Mesothelial cell of epicardium (in vitro differentiated cells): Measurements from ENCODE around the gene DLK1. TPM values are rescaled to one million over a fixed set of nuclear protein-coding genes. Genes with fewer than 3 reads are reported as not detected.

Experiments
- DNase-seq, 2 experiments: peaks; one replicate each; pipeline ENCODE4 v3.0.0; 2021; ENCODE audit warnings: low spot score in 2 of 2; ENCODE audit not compliant: unreplicated experiment in 2 of 2
- H3K27ac Mint-ChIP-seq: 2 replicates; pipeline ENCODE4 v1.8.0; 2021; ENCODE audit warnings: mixed read lengths
- H3K27me3 Mint-ChIP-seq: 2 replicates; pipeline ENCODE4 v1.8.0; 2021; ENCODE audit warnings: low read depth, mixed read lengths
- H3K36me3 Mint-ChIP-seq: 2 replicates; pipeline ENCODE4 v1.8.0; 2021; ENCODE audit warnings: mixed read lengths
- H3K4me1 Mint-ChIP-seq: 2 replicates; pipeline ENCODE4 v1.8.0; 2021; ENCODE audit warnings: mixed read lengths
- H3K4me3 Mint-ChIP-seq: 2 replicates; pipeline ENCODE4 v1.8.0; 2021; ENCODE audit warnings: mild to moderate bottlenecking, moderate library complexity, mixed read lengths
- H3K9me3 Mint-ChIP-seq: 2 replicates; pipeline ENCODE4 v1.8.0; 2021; ENCODE audit warnings: mixed read lengths
- total RNA-seq: library from RNA; stranded (reverse); gene quantifications from 3 replicates; pipeline ENCODE4 v1.2.1, GENCODE V29; 2021
- TF ChIP-seq, protein P1 (sequence below): fragments of 200-600 bp; sonication (generic); IDR thresholded peaks from one replicate; pipeline ENCODE4 v1.5.0; 2021; ENCODE audit warnings: antibody characterized with exemption; ENCODE audit not compliant: unreplicated experiment

DLK1 gene
- total RNA-seq, 1 donor from 2014 or later = 1,080 TPM

GRCh38 chr14:100750762-100751699 is 24.3 kb downstream of the DLK1 start:
- Mint-ChIP-seq H3K27me3 (no peaks in the 10 kb centered on the region), H3K4me3 (no peak overlapping the region), H3K36me3 (no peaks in the 10 kb centered on the region), H3K9me3 (peaks cover 4% of the 10 kb centered on the region), H3K27ac (no peak overlapping the region), H3K4me1 (no peaks in the 10 kb centered on the region)
- TF ChIP-seq, protein P1, sequence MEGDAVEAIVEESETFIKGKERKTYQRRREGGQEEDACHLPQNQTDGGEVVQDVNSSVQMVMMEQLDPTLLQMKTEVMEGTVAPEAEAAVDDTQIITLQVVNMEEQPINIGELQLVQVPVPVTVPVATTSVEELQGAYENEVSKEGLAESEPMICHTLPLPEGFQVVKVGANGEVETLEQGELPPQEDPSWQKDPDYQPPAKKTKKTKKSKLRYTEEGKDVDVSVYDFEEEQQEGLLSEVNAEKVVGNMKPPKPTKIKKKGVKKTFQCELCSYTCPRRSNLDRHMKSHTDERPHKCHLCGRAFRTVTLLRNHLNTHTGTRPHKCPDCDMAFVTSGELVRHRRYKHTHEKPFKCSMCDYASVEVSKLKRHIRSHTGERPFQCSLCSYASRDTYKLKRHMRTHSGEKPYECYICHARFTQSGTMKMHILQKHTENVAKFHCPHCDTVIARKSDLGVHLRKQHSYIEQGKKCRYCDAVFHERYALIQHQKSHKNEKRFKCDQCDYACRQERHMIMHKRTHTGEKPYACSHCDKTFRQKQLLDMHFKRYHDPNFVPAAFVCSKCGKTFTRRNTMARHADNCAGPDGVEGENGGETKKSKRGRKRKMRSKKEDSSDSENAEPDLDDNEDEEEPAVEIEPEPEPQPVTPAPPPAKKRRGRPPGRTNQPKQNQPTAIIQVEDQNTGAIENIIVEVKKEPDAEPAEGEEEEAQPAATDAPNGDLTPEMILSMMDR = no peak
- DNase-seq = no peak

DNA sequence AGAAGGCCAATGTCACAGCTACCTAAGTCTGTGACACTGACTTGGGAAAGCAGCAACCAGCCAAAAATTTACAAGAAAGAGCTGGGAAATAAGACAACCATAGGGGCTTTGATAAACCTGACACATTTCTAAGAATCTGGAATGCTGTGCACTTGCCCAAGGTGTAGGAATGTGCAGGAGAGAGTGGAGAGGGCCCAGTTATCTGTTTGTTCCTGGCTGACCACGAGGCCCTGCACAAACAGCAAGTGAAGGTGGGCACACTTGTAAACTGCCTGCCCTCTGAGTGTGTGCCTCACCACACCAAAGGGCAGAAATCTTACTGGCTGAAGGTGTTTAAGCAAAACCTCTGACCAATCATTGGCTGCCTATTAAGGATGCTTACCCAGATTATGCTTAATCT is 27.3 kb downstream of the DLK1 start:
- no peak for DNase-seq
- Mint-ChIP-seq H3K9me3 (peaks cover 4% of the 10 kb centered on the region), H3K27me3 (no peaks in the 10 kb centered on the region), H3K4me3 (no peak overlapping the region), H3K27ac (no peak overlapping the region), H3K4me1 (no peaks in the 10 kb centered on the region), H3K36me3 (no peaks in the 10 kb centered on the region)
- TF ChIP-seq, protein P1 = no peak

DNA sequence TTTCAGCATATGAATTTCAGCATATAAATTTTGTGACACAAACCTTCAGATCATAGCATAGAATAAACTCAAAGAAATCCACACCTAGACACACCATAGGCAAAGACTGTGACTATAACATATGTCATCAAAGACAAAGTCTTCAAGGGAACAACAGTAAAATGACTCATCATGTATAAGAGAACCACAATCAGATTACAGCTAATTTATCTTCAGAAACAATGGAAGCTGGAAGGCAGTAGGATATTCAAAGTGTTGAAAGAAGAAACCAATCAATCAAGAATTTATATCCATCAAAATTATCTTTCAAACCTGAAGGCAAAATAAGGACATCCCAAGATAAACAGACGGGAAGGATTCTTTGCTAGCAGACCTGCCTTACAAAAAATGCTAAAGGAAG is 29.0 kb downstream of the DLK1 start:
- Mint-ChIP-seq H3K36me3 (no peaks in the 10 kb centered on the region), H3K27ac (no peak overlapping the region), H3K4me1 (no peaks in the 10 kb centered on the region), H3K27me3 (no peaks in the 10 kb centered on the region), H3K4me3 (no peak overlapping the region), H3K9me3 (peaks cover 4% of the 10 kb centered on the region)
- no peak for DNase-seq
- TF ChIP-seq, protein P1 = no peak

GRCh38 chr14:100761481-100761880 is 34.8 kb downstream of the DLK1 start:
- no peaks in the 10 kb centered on the region for H3K9me3 Mint-ChIP-seq
- H3K27ac Mint-ChIP-seq = no peak overlapping the region
- H3K27me3 Mint-ChIP-seq = peaks cover 4% of the 10 kb centered on the region
- H3K4me1 Mint-ChIP-seq = no peaks in the 10 kb centered on the region
- TF ChIP-seq, protein P1 = no peak
- no peaks in the 10 kb centered on the region for H3K36me3 Mint-ChIP-seq
- no peak overlapping the region for H3K4me3 Mint-ChIP-seq
- DNase-seq = no peak

DNA sequence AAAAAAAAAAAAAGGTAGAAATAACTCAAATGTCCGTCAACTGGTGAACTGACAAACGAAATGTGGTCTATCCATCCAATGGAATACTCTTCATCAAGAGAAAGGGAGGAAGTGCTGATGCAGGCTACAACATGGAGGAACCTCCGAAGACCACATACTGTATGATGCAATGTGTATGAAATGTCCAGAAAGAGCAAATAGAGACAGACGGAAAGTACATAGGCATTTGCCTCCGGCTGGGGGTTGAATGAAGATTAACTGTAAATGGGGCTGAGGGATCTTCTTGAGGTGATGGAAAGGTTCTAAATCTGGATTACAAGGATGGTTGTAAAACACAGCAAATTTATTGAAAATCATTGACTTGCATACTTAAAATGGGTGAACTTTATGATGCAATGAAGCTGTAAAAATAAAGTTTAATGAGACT is 35.4 kb downstream of the DLK1 start:
- Mint-ChIP-seq H3K27ac (no peak overlapping the region), H3K4me3 (no peak overlapping the region), H3K36me3 (no peaks in the 10 kb centered on the region), H3K9me3 (no peaks in the 10 kb centered on the region), H3K27me3 (peaks cover 7% of the 10 kb centered on the region), H3K4me1 (no peaks in the 10 kb centered on the region)
- TF ChIP-seq, protein P1 = no peak
- DNase-seq = no peak
